ENCODE measurements around the gene DRICH1. TPM values are rescaled to one million over a fixed set of nuclear protein-coding genes. Genes with fewer than 3 reads are reported as not detected.

DRICH1 gene
- total and polyA plus RNA-seq, 2 of the 8 experiments (the other 6 are each of a cell fraction or from before 2014, with no cell fraction given): 0.21 to 0.28 TPM

DNA sequence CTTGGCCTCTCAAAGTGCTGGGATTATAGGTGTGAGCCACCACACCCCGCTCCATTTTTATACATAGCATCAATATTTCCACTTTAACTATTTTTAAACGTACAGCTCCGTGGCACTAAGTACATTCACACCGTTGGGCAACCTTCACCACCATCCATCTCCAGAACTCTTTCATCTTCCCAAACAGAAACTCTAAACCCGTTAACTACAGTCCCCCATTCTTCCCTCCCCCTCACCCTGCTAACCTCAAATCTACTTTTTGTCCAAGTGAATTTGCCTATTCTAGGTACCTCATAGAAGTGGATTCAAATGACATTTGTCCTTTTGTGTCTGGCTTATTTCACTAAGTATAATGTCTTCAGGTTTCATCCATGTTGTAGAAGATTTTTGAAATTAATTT, 55.4 kb downstream of the DRICH1 start:
- no peak overlapping the region for H2BK5ac ChIP-seq (ENCODE audit: low read depth, low read length)
- H2BK12ac ChIP-seq (ENCODE audit: low read depth, low read length): no peak overlapping the region
- H3K4me1 ChIP-seq (replicated peaks in 1 of 4; ENCODE audit: control insufficient read depth in 3 of 4, insufficient read depth in 4 of 4, low read length in 3 of 4): no peaks in the 10 kb centered on the region
- H3K4ac ChIP-seq (replicated peaks; ENCODE audit: insufficient read length, low read depth, low read length): no peak overlapping the region
- no peak for FAIRE-seq
- no peak overlapping the region for H3K4me3 ChIP-seq (ENCODE audit: extremely low read depth in 1 of 4, insufficient read depth in 2 of 4, low read depth in 3 of 4, low read length in 4 of 4)
- no peak overlapping the region for H2BK120ac ChIP-seq (replicated peaks; ENCODE audit: low read depth, low read length)
- H3K23me2 ChIP-seq (ENCODE audit: low read depth, low read length): no peaks in the 10 kb centered on the region; the same call in 1 of the 2 replicates
- H3K9ac ChIP-seq (replicated peaks in 1 of 4; ENCODE audit: extremely low read depth in 1 of 4, low read depth in 3 of 4, low read length in 3 of 4): no peak overlapping the region
- H3K4me2 ChIP-seq (ENCODE audit: insufficient read depth in 1 of 2, low read depth in 2 of 2, low read length in 2 of 2): no peak overlapping the region
- H3K27me3 ChIP-seq (replicated peaks in 1 of 4; ENCODE audit: control insufficient read depth in 3 of 4, extremely low read depth in 1 of 4, insufficient read depth in 3 of 4, low read length in 3 of 4): no peaks in the 10 kb centered on the region
- H3K9me3 ChIP-seq (ENCODE audit: insufficient read depth in 2 of 2, low read depth in 1 of 2, low read length in 1 of 2): no peaks in the 10 kb centered on the region
- 86% methylated on average over 5 of the region's 5 CpGs; no CpG with 5 or more reads in 1 of the 2 experiments for WGBS, 2 experiments (ENCODE audit: extremely low coverage in 1 of 2, insufficient coverage in 1 of 2, insufficient read length in 1 of 2, insufficient replicate concordance in 2 of 2, low coverage in 1 of 2, low lambda C conversion rate in 2 of 2, missing lambda C conversion rate in 1 of 2)
- H3K79me1 ChIP-seq (ENCODE audit: low read depth, low read length): no peaks in the 10 kb centered on the region
- no peak overlapping the region for H4K8ac ChIP-seq (ENCODE audit: extremely low read depth, insufficient read depth, low read length)
- no peak for DNase-seq (ENCODE audit: low read depth in 1 of 2, low spot score in 2 of 2)
- H3K27ac ChIP-seq (ENCODE audit: low read depth, low read length): no peak overlapping the region
- no peaks in the 10 kb centered on the region for H4K20me1 ChIP-seq (replicated peaks in 1 of 2; ENCODE audit: control insufficient read depth in 1 of 2, insufficient read depth in 2 of 2, low read length in 2 of 2)
- no peak overlapping the region for H3K23ac ChIP-seq (ENCODE audit: insufficient read length)
- POLR2A ChIA-PET (ENCODE audit: partially characterized antibody): no interaction called here
- no peak overlapping the region for H2AFZ ChIP-seq (ENCODE audit: low read length)
- H4K5ac ChIP-seq (ENCODE audit: insufficient read length, low read depth, low read length): no peak overlapping the region
- no peak overlapping the region for H2BK15ac ChIP-seq (ENCODE audit: low read length)
- no peak overlapping the region for H4K91ac ChIP-seq (replicated peaks; ENCODE audit: insufficient read length, low read length)
- no peaks in the 10 kb centered on the region for H3K79me2 ChIP-seq (ENCODE audit: control insufficient read depth in 1 of 2, insufficient read depth in 2 of 2, low read length in 2 of 2)
- H2BK20ac ChIP-seq (ENCODE audit: low read length): no peak overlapping the region
- H3K18ac ChIP-seq (ENCODE audit: extremely low read depth, low read length): no peak overlapping the region
- H3K36me3 ChIP-seq (ENCODE audit: control insufficient read depth in 2 of 4, insufficient read depth in 4 of 4, low read length in 3 of 4): no peaks in the 10 kb centered on the region
- H3K56ac ChIP-seq (replicated peaks; ENCODE audit: insufficient read length, low read depth, low read length): no peak overlapping the region
- no peak overlapping the region for H3K14ac ChIP-seq (ENCODE audit: insufficient read length)
- CTCF ChIA-PET (ENCODE audit: partially characterized antibody): interaction anchor here (0.6 to 2.5 kb wide), 3 partner anchors 15 to 273 kb away, joined by 3 to 11 read pairs (median 3); no protein-coding TSS in a partner anchor
- TF ChIP-seq JUND (IDR thresholded peaks at IDR 0.05; ENCODE audit: low read length) (no peak), CEBPB (IDR thresholded peaks at IDR 0.05; ENCODE audit: low read depth, low read length) (no peak), HDAC6 (IDR thresholded peaks at IDR 0.05; ENCODE audit: low read depth, low read length) (no peak), MAX (IDR thresholded peaks at IDR 0.05) (no peak), GTF2F1 (IDR thresholded peaks at IDR 0.05; ENCODE audit: borderline replicate concordance, low read depth, low read length) (no peak)
- H2AK5ac ChIP-seq (ENCODE audit: low read depth, low read length): no peak overlapping the region

All from H1 (cell line).